Measurements from ENCODE around the gene SLC2A13. TPM values are rescaled to one million over a fixed set of nuclear protein-coding genes. Genes with fewer than 3 reads are reported as not detected.

Gene SLC2A13
- total RNA-seq, 2 donors from 2014 or later, result 21.0 to 41.9 TPM

DNA sequence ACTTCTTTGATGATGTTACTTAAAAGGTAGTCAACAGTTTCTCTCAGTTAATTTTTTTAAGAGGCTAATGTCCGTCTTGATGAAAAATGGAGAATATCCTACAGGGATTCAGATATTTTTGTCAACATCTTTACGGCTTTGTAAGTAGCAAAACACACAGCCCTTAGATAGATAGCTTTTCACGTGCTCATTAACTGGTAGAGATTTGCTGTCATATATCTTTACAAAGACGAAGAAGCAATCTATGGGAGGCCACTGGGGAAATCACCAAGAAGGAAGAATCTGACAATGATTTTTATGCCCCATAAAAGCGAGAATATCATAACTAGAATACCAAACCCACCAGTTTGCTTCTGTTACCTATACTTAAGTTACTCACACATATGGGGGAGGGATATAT, 121.2 kb downstream of the SLC2A13 start:
- Histone ChIP-seq H3K9me3 (no peaks in the 10 kb centered on the region), H3K4me3 (no peak overlapping the region), H3K27ac (no peak overlapping the region), H3K27me3 (no peaks in the 10 kb centered on the region), H3K4me1 (no peaks in the 10 kb centered on the region), H3K36me3 (replicated peaks in 1 of 2; ENCODE audit: insufficient read depth in 1 of 2, low read depth in 2 of 2) (no peaks in the 10 kb centered on the region)
- intact Hi-C loops (cut with DNase I), result loop anchor here (5.0 kb wide), 1 partner anchor 217 kb away; no protein-coding TSS in a partner anchor
- no peak for DNase-seq
- 84 to 95% methylated on average over 5 of the region's 5 CpGs for WGBS, 2 donors
- TF ChIP-seq, protein P1, sequence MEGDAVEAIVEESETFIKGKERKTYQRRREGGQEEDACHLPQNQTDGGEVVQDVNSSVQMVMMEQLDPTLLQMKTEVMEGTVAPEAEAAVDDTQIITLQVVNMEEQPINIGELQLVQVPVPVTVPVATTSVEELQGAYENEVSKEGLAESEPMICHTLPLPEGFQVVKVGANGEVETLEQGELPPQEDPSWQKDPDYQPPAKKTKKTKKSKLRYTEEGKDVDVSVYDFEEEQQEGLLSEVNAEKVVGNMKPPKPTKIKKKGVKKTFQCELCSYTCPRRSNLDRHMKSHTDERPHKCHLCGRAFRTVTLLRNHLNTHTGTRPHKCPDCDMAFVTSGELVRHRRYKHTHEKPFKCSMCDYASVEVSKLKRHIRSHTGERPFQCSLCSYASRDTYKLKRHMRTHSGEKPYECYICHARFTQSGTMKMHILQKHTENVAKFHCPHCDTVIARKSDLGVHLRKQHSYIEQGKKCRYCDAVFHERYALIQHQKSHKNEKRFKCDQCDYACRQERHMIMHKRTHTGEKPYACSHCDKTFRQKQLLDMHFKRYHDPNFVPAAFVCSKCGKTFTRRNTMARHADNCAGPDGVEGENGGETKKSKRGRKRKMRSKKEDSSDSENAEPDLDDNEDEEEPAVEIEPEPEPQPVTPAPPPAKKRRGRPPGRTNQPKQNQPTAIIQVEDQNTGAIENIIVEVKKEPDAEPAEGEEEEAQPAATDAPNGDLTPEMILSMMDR (IDR thresholded peaks at IDR 0.05), result no peak
- no peak for TF ChIP-seq POLR2A (IDR thresholded peaks at IDR 0.05)
- ATAC-seq, result no peak

DNA sequence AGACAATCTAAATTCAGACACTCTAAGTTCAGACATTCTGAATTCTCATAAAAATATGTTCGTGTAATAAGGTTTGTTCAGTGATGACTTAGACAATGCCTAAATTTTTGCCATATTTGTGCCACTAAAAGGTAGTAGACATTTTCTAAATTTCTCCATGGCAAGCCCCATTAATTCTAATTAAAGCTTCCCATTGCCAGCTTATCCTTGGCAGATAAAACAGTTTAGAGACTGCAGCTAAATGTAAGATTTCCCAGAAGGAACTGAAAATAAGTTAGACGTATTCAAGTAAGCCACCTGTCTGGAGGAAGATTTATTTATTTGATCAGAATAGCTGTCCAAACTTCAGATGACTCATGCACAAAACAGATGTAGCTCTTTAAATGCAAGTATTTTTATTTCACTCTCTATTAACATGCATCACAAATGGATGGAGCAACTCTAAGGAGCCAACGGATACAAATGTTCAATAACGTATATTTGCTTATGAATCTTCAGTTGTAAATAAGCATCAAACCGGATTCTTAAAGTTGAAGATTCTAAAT, 130.4 kb downstream of the SLC2A13 start:
- ATAC-seq (no peak), DNase-seq (no peak)
- intact Hi-C loops (cut with DNase I), result no loop called here
- TF ChIP-seq, protein P1 (IDR thresholded peaks at IDR 0.05), result no peak
- no peak for TF ChIP-seq POLR2A (IDR thresholded peaks at IDR 0.05)
- Histone ChIP-seq H3K4me3 (no peak overlapping the region), H3K36me3 (replicated peaks in 1 of 2; ENCODE audit: insufficient read depth in 1 of 2, low read depth in 2 of 2) (no peaks in the 10 kb centered on the region), H3K4me1 (no peaks in the 10 kb centered on the region), H3K9me3 (no peaks in the 10 kb centered on the region), H3K27me3 (no peaks in the 10 kb centered on the region), H3K27ac (no peak overlapping the region)
- 78 to 83% methylated on average over 5 of the region's 5 CpGs for WGBS, 2 donors

- Histone ChIP-seq H3K36me3 (replicated peaks in 1 of 2; ENCODE audit: insufficient read depth in 1 of 2, low read depth in 2 of 2) (no peaks in the 10 kb centered on the region), H3K27me3 (no peaks in the 10 kb centered on the region), H3K9me3 (no peaks in the 10 kb centered on the region), H3K4me3 (no peak overlapping the region), H3K4me1 (no peaks in the 10 kb centered on the region), H3K27ac (no peak overlapping the region)
- no peak for ATAC-seq
- no peak for DNase-seq
- TF ChIP-seq, protein P1 (IDR thresholded peaks at IDR 0.05), result no peak
- no peak for TF ChIP-seq POLR2A (IDR thresholded peaks at IDR 0.05)
- intact Hi-C loops (cut with DNase I), result no loop called here
- WGBS, 2 donors, result 35 to 96% methylated on average over 1 of the region's 1 CpG
Observed at GRCh38 chr12:39972119-39972518, 133.8 kb downstream of the SLC2A13 start.

- TF ChIP-seq, protein P1 (IDR thresholded peaks at IDR 0.05), result no peak
- no peak for TF ChIP-seq POLR2A (IDR thresholded peaks at IDR 0.05)
- intact Hi-C loops (cut with DNase I), result no loop called here
- DNase-seq (no peak), ATAC-seq (no peak)
- Histone ChIP-seq H3K36me3 (replicated peaks in 1 of 2; ENCODE audit: insufficient read depth in 1 of 2, low read depth in 2 of 2) (no peaks in the 10 kb centered on the region), H3K4me3 (no peak overlapping the region), H3K4me1 (peaks cover 3% of the 10 kb centered on the region), H3K27ac (no peak overlapping the region), H3K27me3 (no peaks in the 10 kb centered on the region), H3K9me3 (no peaks in the 10 kb centered on the region)
- 95 to 100% methylated on average over 1 of the region's 1 CpG for WGBS, 2 donors
Observed at GRCh38 chr12:39971348-39971747, 134.5 kb downstream of the SLC2A13 start.

DNA sequence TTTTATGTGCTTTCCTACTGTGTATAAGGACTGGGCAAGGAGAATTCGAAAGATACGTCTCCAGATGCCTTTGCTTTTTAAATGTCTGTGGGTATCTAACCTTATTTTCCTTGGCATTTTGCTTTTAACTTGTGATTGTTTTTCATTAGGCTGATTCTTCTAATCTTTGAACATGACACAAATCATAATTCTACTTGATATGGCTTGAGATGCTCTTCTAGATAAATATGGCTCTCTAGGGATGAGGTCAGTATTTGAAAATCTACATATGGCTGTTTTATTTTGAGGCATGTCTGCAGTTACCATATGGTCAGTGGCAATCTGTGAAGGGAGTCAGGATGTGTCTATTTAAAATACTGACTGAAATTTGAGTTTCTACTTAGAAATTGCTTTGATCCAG, 139.2 kb downstream of the SLC2A13 start:
- no peak for DNase-seq
- intact Hi-C loops (cut with DNase I), result no loop called here
- no peak for ATAC-seq
- H3K36me3 ChIP-seq (replicated peaks in 1 of 2; ENCODE audit: insufficient read depth in 1 of 2, low read depth in 2 of 2), result no peaks in the 10 kb centered on the region
- WGBS, 2 donors, result 79 to 81% methylated on average over 2 of the region's 2 CpGs
- H3K9me3 ChIP-seq, result no peaks in the 10 kb centered on the region
- H3K27me3 ChIP-seq, result no peaks in the 10 kb centered on the region
- H3K4me3 ChIP-seq, result no peak overlapping the region
- no peak overlapping the region for H3K27ac ChIP-seq
- TF ChIP-seq, protein P1 (IDR thresholded peaks at IDR 0.05), result no peak
- no peak for TF ChIP-seq POLR2A (IDR thresholded peaks at IDR 0.05)
- peaks cover 6% of the 10 kb centered on the region for H3K4me1 ChIP-seq

Data from body of pancreas (tissue), 4 donors.